Dedifferentiated amniotic fluid mesenchymal stem cell (primary cell): ENCODE data around the gene FAIM2.

Experiments
- DNase-seq: peaks from one replicate; pipeline ENCODE4 v3.0.0-alpha.2; 2016; ENCODE audit errors: extremely low spot score

FAIM2 gene

DNA sequence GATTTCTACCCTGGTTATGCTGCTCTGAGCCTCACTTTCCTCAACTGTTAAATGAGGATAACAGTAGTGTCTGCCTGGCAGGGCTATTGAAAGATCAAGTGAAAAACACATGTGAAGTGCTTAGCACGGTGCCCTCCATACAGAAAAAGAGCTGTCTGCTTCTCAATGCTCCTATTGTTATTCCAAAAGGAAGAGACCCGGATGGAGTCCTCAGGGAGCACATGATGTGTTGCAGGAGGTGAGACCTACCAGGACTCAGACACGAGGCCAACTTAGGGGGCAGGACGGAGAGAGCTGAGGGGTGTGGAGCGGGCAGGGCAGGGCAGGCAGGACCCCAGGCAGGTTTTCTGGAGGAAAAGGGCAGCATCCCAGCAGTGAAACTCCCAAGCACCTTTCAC lies 8.9 kb downstream of the FAIM2 start:
- DNase-seq, result no peak

- no peak for DNase-seq
Measured at GRCh38 chr12:49893753-49894750, 9.6 kb downstream of the FAIM2 start.

DNA sequence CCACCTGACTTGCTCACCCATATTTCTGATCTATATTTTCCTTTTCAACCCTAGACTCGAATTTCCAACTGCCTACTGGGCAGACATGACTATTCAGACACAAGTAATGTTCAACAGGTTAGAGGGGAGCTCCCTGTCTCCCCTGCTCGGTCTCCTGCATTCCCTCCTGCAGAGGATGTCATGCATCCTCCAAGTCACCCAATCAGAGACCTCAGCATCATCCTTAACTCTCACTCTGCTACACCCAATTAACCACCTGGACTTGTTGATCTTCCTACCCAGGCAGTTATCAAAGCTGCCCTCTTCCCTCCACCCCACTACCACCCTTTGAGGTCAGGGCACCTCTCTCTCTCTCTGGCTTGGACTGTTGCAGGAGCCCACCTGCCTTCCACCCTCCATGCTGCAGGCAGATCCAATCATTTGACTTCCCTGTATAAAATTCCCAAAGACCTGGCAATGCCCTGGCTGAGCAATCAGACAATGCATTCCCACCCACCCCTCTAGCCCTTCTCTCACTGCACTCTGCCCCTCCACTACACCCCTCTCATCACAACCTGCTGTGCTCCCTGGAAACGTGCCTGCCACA lies 10.9 kb downstream of the FAIM2 start:
- DNase-seq, result no peak

GRCh38 chr12:49892084-49892731 lies 11.5 kb downstream of the FAIM2 start:
- DNase-seq, result no peak

- no peak for DNase-seq
Measured at GRCh38 chr12:49891476-49891875, 12.2 kb downstream of the FAIM2 start.

- no peak for DNase-seq
Measured at GRCh38 chr12:49891012-49891411, 12.7 kb downstream of the FAIM2 start.

- no peak for DNase-seq
Measured at GRCh38 chr12:49890096-49890461, 13.6 kb downstream of the FAIM2 start.

DNA sequence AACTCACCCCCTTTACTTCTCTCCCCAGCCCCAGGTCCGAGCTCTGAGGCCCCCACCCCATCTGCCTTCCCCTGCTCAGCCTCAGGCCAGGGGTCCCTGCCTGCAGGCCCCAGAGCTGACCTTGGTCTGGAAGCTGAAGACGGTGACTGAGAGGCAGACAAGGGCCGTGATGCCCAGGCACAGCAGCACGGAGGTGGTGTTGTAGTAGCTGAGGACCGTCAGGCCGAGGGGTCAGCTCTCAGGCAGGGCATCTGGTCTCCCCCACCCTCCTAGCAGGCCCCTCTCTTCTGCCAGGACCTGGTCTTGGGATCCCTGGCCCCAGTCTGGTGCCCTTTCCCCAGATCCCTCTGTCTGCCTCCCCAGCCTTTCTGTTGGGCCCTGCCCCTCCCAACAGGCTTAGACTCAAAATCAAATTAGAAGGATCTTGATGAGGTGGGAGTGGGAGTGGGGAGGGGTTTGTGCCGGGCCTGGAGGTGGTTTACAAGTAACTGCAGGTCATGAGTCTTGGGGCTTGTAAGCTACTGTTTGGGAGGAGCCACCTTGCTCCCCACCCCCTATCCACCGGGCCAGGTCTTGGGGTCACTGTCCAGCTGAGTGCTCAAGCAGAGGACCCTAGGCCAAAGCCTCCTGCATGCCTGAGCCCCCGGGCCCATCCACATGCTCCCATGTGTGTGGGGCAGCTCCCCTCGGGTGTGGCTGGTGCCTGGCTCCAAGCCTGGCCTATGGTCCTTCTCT lies 14.2 kb downstream of the FAIM2 start:
- DNase-seq, result no peak

GRCh38 chr12:49888461-49889151 lies 15.1 kb downstream of the FAIM2 start:
- DNase-seq, result no peak

DNA sequence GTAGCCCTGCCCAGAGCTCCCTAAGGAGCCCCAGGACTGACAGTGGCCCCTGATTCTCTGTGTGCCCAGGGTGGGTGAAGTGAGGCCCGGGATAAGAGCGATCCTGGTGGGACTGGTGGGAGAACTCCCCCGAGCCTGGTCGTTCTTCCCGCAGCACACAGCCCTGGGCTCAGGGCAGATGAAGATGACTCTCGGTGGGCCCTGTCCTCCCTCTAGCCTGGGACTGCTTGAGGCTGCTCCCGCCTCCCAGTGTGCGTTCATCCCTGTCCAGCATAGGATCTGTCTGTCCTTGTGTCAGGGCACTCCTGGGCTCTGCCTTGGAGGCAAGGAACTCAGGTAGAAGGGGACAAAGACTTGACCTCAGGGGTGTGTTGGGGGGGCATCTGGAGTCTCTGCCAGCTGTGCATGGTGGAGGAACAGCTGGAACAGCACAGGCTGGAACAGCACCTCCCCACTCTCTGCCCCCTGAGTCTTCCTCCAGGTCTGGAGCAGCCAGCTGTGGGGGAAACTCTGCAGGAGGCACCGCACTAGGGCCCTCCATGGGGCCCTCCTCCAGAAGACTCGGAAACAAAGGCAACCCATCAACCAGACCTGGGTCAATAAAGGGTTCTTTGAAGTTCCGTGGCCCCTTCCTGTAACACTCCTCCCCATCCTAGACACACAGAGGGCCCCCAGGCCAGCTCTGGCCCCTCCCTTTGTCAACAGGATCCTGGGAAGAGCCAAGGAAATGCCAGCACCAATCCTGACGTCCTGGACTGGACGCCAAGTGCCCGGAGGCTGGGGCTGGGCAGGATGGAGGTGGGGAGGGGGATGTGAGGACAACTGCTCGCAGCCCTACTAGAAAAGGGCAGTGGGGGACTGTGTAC lies 15.9 kb downstream of the FAIM2 start:
- DNase-seq, result no peak

GRCh38 chr12:49887091-49887490 lies 16.6 kb downstream of the FAIM2 start:
- no peak for DNase-seq

DNA sequence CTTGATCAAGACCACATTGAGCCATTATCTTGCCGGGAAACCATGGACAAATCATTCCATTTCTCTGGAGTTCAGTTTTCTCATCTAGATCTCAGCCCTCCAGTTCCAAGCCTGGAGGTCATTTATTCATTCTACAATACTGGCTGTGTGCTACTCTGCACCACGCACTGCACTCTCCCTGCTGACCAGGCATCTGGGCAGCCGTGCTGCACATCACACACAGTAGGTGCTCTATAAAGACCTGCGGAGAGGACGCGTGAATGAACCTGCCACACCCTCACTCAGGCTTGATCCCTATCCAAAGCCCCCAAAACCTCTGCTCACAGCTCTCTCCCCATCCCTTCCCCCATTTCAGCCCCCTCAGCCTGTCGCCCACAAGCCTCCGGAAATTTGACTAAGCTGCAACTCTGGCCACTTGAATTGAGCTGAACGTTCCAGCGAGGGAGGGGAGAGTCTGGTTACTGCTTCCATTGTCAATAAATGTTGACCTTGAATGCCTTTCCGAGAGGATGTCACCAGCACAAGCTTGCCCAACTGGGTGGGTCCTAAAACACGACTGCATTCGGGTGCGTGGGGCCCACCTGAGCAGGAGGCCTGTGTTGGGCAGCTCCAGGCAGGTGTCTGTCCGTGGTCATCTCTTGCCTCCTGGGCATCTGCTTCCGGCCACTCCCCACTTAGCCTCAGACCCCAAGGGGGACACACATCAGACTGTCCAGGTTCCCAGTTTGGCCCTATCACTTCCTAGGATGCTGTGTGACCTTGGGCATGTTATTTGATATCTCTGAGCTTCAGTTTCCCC lies 17.8 kb downstream of the FAIM2 start:
- DNase-seq, result no peak

DNA sequence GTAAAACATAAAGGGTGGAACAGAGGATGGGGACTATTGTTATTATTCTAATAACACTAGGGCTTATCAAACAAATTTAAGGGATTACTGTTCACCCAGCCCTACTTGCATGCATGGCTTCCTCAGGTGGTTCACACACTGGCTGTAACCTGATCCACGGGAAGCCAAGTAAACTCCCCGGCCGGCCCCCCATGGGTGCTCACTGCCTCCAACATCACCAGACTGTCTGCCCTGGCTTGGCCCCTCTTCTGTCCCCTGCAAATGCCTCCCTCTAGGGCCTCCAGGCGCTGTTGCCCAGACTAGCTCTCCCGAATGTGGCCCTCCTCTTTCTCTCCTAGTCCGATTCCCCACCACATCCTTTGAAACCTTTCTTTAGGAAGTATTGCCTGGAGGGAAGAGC lies 18.6 kb downstream of the FAIM2 start:
- DNase-seq, result no peak

- DNase-seq, result no peak
Measured at GRCh38 chr12:49882851-49883464, 20.7 kb downstream of the FAIM2 start.

DNA sequence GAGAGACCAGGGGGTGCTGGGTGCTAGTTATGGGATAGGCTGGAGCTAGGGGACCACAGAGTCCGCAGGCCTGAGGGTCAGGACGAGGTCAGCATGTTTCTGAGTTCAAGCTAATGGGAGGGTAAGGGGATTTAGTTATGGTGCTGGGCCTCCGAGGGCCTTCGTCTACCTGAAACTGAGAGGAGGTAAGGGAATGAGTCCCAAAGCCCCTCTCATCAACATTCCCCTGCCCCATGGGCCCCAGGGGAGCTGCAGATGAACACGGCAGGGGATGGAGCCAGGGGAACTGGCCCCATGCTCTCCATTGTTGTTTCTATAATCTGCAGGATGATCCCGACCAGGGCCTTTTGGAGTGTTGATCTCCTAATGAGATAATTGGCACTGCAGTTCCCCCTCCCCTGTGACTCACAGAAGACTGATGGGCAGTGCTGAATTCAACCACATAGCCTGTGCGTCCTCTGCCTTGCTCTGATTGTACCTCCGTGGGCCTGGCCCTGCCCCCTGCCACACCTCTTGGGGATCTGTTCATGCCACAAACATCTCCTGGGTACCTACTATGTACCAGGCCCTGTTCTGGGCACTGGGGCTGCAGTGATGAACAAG lies 21.4 kb downstream of the FAIM2 start:
- no peak for DNase-seq

GRCh38 chr12:49881415-49882247 lies 22.1 kb downstream of the FAIM2 start:
- no peak for DNase-seq

GRCh38 chr12:49880756-49881414 lies 22.8 kb downstream of the FAIM2 start:
- DNase-seq, result no peak
